Measurements from ENCODE around the gene SCNN1A. TPM values are rescaled to one million over a fixed set of nuclear protein-coding genes. Genes with fewer than 3 reads are reported as not detected.

Gene SCNN1A
- total RNA-seq, 1 experiment from 2014 or later, result 118 TPM

DNA sequence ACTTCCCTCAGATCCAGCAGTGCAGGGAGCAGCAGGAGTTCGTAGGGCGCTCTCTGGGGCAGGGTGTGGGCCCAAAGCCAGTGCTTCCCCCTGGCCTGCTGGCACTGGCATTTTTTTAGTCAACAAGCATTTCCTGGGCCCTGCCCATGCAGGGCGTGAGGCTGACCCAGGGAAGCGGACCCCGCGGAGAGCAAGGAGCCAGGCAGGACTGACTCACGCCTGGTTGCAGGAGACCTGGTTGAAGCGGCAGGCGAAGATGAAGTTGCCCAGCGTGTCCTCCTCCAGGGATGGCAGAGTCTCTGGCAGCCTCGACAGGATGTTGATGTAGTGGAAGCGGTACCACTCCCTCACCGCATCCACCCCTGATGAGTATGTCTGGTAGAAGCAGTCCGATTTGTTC is 13.5 kb downstream of the SCNN1A start:
- H4K20me1 ChIP-seq (ENCODE audit: insufficient read depth), result no peaks in the 10 kb centered on the region
- H3K9me3 ChIP-seq (ENCODE audit: control insufficient read depth in 1 of 2, insufficient read depth in 1 of 2, low read depth in 1 of 2, low read length in 2 of 2), result no peaks in the 10 kb centered on the region
- peak overlapping the region; percentile 98 for H3K4me2 ChIP-seq (ENCODE audit: low read length)
- no peak for DNase-seq (ENCODE audit: low read depth, low spot score)
- no peak for TF ChIP-seq SP1 (IDR thresholded peaks at IDR 0.05; ENCODE audit: low read depth)
- no peak for TF ChIP-seq EZH2 (IDR thresholded peaks at IDR 0.05)
- TF ChIP-seq, protein P1, sequence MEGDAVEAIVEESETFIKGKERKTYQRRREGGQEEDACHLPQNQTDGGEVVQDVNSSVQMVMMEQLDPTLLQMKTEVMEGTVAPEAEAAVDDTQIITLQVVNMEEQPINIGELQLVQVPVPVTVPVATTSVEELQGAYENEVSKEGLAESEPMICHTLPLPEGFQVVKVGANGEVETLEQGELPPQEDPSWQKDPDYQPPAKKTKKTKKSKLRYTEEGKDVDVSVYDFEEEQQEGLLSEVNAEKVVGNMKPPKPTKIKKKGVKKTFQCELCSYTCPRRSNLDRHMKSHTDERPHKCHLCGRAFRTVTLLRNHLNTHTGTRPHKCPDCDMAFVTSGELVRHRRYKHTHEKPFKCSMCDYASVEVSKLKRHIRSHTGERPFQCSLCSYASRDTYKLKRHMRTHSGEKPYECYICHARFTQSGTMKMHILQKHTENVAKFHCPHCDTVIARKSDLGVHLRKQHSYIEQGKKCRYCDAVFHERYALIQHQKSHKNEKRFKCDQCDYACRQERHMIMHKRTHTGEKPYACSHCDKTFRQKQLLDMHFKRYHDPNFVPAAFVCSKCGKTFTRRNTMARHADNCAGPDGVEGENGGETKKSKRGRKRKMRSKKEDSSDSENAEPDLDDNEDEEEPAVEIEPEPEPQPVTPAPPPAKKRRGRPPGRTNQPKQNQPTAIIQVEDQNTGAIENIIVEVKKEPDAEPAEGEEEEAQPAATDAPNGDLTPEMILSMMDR (IDR thresholded peaks at IDR 0.05 in 2 of 3, conservative IDR thresholded peaks at IDR 0.05 in 1 of 3; ENCODE audit: borderline replicate concordance in 1 of 3, insufficient read depth in 1 of 3, low read depth in 2 of 3, low read length in 2 of 3), result no peak
- no peak for TF ChIP-seq ELF1 (IDR thresholded peaks at IDR 0.05; ENCODE audit: borderline replicate concordance, low read depth)
- no peak for TF ChIP-seq CEBPB (IDR thresholded peaks at IDR 0.05; ENCODE audit: low read depth)
- TF ChIP-seq, protein P2, sequence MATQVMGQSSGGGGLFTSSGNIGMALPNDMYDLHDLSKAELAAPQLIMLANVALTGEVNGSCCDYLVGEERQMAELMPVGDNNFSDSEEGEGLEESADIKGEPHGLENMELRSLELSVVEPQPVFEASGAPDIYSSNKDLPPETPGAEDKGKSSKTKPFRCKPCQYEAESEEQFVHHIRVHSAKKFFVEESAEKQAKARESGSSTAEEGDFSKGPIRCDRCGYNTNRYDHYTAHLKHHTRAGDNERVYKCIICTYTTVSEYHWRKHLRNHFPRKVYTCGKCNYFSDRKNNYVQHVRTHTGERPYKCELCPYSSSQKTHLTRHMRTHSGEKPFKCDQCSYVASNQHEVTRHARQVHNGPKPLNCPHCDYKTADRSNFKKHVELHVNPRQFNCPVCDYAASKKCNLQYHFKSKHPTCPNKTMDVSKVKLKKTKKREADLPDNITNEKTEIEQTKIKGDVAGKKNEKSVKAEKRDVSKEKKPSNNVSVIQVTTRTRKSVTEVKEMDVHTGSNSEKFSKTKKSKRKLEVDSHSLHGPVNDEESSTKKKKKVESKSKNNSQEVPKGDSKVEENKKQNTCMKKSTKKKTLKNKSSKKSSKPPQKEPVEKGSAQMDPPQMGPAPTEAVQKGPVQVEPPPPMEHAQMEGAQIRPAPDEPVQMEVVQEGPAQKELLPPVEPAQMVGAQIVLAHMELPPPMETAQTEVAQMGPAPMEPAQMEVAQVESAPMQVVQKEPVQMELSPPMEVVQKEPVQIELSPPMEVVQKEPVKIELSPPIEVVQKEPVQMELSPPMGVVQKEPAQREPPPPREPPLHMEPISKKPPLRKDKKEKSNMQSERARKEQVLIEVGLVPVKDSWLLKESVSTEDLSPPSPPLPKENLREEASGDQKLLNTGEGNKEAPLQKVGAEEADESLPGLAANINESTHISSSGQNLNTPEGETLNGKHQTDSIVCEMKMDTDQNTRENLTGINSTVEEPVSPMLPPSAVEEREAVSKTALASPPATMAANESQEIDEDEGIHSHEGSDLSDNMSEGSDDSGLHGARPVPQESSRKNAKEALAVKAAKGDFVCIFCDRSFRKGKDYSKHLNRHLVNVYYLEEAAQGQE (IDR thresholded peaks at IDR 0.05; ENCODE audit: low read depth), result no peak
- no peak for TF ChIP-seq EGR1 (IDR thresholded peaks at IDR 0.05; ENCODE audit: low read depth)
- TF ChIP-seq SIN3A (IDR thresholded peaks at IDR 0.05; ENCODE audit: low read depth), result no peak
- TF ChIP-seq EZH2phosphoT487 (IDR thresholded peaks at IDR 0.05; ENCODE audit: borderline replicate concordance), result no peak
- TF ChIP-seq POLR2A (IDR thresholded peaks at IDR 0.05; ENCODE audit: borderline replicate concordance, extremely low read depth, insufficient read depth, insufficient read length), result no peak
- no peak for TF ChIP-seq CBX3 (IDR thresholded peaks at IDR 0.05; ENCODE audit: low read depth)
- no peak for TF ChIP-seq ZNF274 (IDR thresholded peaks at IDR 0.05; ENCODE audit: low read depth, low read length)
- no peak for TF ChIP-seq JUND (IDR thresholded peaks at IDR 0.05)
- no peak for TF ChIP-seq SRF (IDR thresholded peaks at IDR 0.05; ENCODE audit: low read depth)
- TF ChIP-seq, protein P3, sequence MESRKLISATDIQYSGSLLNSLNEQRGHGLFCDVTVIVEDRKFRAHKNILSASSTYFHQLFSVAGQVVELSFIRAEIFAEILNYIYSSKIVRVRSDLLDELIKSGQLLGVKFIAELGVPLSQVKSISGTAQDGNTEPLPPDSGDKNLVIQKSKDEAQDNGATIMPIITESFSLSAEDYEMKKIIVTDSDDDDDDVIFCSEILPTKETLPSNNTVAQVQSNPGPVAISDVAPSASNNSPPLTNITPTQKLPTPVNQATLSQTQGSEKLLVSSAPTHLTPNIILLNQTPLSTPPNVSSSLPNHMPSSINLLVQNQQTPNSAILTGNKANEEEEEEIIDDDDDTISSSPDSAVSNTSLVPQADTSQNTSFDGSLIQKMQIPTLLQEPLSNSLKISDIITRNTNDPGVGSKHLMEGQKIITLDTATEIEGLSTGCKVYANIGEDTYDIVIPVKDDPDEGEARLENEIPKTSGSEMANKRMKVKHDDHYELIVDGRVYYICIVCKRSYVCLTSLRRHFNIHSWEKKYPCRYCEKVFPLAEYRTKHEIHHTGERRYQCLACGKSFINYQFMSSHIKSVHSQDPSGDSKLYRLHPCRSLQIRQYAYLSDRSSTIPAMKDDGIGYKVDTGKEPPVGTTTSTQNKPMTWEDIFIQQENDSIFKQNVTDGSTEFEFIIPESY (IDR thresholded peaks at IDR 0.05; ENCODE audit: extremely low read depth, insufficient replicate concordance, low read length), result no peak
- TF ChIP-seq, protein P4, sequence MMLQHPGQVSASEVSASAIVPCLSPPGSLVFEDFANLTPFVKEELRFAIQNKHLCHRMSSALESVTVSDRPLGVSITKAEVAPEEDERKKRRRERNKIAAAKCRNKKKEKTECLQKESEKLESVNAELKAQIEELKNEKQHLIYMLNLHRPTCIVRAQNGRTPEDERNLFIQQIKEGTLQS (IDR thresholded peaks at IDR 0.05), result no peak
- H3K36me3 ChIP-seq (ENCODE audit: control insufficient read depth in 1 of 2, insufficient read depth in 2 of 2, low read length in 2 of 2), result peaks cover 2 to 15% of the 10 kb centered on the region in 2 experiments; a peak in 2 of 4 replicates
- no peaks in the 10 kb centered on the region for H3K27me3 ChIP-seq (ENCODE audit: insufficient read depth, low read length)
- no TSS peak for BruUV-seq (replicated peaks)
- H3K4me1 ChIP-seq (ENCODE audit: control insufficient read depth in 1 of 2, insufficient read depth in 2 of 2, low read length in 2 of 2), result peaks cover 48 to 67% of the 10 kb centered on the region in 2 experiments
- peak overlapping the region; percentile 85; the same call in 1 of the 2 replicates for H3K9ac ChIP-seq (ENCODE audit: low read length)
- peak overlapping the region; percentile 99 for H3K27ac ChIP-seq (ENCODE audit: low read depth, low read length)
- H3K79me2 ChIP-seq (ENCODE audit: insufficient read depth, low read length), result peaks cover 43% of the 10 kb centered on the region
- ChIA-PET RAD21 (ENCODE audit: low non-redundant PET in 1 of 2, low total read pairs in 2 of 2, uncharacterized antibody in 2 of 2, unreplicated experiment in 2 of 2) (no interaction called here), POLR2A (no interaction called here), CTCF (no interaction called here)
- intact Hi-C loops (cut with micrococcal nuclease), result no loop called here
- H2AFZ ChIP-seq (ENCODE audit: low read depth, low read length, poor library complexity, severe bottlenecking), result no peak overlapping the region
- no peaks in the 10 kb centered on the region for H3K9me2 ChIP-seq (ENCODE audit: insufficient read depth)
- H3K4me3 ChIP-seq (replicated peaks in 1 of 2; ENCODE audit: low read depth in 1 of 2, low read length in 2 of 2), result no peak overlapping the region
- 0 out of 2 replicates have a peak, but pooled peaks have one; percentile 3 for ATAC-seq
